Karpas-422 (cell line): ENCODE results near the gene CLDN12. TPM values are rescaled to one million over a fixed set of nuclear protein-coding genes. Genes with fewer than 3 reads are reported as not detected.

Experiments used
- total RNA-seq: library from RNA; depleted of rRNA; stranded (reverse); fragments of >200 nt; shearing (Covaris generic); gene quantifications from 2 replicates; pipeline ENCODE4 v1.2.3, GENCODE V29; 2014; ENCODE audit warnings: low replicate concordance; rRNA removed

The CLDN12 gene
- total RNA-seq, 1 experiment from 2014 or later, result 9.1 TPM

Other genes with a start within 250 kb of the CLDN12 start
- gene STEAP1, start 249.0 kb upstream of the CLDN12 start, total RNA-seq, result not detected in 2 replicates
- gene STEAP2, start 191.7 kb upstream of the CLDN12 start, total RNA-seq, result not detected in 2 replicates
- 0.32 and 3.5 TPM in 2 replicates for gene CFAP69, start 158.3 kb upstream of the CLDN12 start, total RNA-seq
- gene FAM237B, start 82.2 kb upstream of the CLDN12 start, total RNA-seq, result not detected in 2 replicates
- gene GTPBP10, start 56.7 kb upstream of the CLDN12 start, total RNA-seq, result 15.7 and 26.8 TPM in 2 replicates
- not detected in 2 replicates for gene PTTG1IP2, start 66.2 kb downstream of the CLDN12 start, total RNA-seq
- 100 and 121 TPM in 2 replicates for gene CDK14, start 192.9 kb downstream of the CLDN12 start, total RNA-seq